ENCODE measurements around the gene CDH26.

GRCh38 chr20:59937150-59937549 lies 21.1 kb upstream of the CDH26 start:
- TF ChIP-seq GATA2 (IDR thresholded peaks at IDR 0.05; ENCODE audit: low read depth, low read length) (no peak), GATA3 (IDR thresholded peaks at IDR 0.05; ENCODE audit: low read depth, low read length) (no peak)

Data from SH-SY5Y (cell line).